Left renal pelvis (tissue), 4 donors: ENCODE data around the gene SRGAP2C. TPM values are rescaled to one million over a fixed set of nuclear protein-coding genes. Genes with fewer than 3 reads are reported as not detected.
"Not testable (repeated sequence)": the region's sequence is repeated elsewhere in the genome, so short reads cannot be mapped to it uniquely, and the experiment has no call there.

ENCODE experiments used
- DNase-seq, 4 donors: peaks; one replicate each; pipeline ENCODE4 v3.0.0-alpha.2; 2013; ENCODE audit warnings: low read depth in 4 of 4, low spot score in 3 of 4
- polyA plus RNA-seq, 4 donors: library from polyadenylated mRNA; unstranded; fragments of 120-200 nt; gene quantifications; one replicate each; pipeline ENCODE4 v1.2.1, GENCODE V29; 2013; ENCODE audit not compliant: insufficient read length in 4 of 4

The SRGAP2C gene
- 10 to 100 TPM; 11.9 to 25.0 (median 18.6) TPM for polyA plus RNA-seq

DNA sequence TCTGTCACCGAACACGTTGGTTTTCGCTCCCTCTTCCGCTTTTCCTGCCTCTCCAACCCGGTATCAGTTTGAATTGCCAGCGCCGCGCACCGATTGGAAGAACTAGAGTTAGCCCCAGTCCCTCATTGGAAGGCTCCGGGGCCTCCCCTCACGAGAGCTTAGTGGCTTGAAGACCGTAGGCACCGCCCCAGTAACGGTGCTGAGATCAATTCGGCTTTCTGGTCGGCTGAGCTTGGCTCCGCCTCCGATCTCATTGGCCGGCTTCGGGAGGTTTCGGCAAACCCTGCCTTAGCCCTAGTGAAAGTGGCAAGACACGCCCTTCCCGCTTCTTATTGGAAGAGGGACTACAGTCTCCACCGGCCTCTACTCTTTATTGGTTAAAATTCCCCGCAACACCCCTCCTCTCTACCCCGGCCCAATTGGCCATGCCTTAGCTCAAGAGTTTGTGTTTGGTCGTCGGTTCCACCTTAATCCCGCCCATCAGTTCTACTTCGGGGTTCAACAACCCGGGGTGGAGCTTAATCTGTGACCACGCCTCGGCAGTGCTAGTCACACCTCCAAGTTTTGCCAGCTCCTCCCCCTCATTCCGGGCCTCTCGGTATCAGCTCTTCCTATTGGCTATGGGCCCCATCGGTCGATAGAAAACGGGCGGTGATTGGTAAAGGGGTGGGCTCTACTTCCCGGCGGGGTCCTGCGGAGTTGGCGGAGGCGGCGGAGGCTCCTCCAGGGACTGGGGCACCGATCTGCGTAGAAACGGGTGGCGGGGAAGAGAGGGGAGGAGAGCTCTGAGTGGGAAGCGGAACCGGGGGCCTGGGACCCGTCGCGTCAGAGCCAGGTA is at the start of gene SRGAP2C, which contains the start of gene FAM72B:
SRGAP2C (plus strand) TSS at position 686 of the 838 bp plus-strand sequence. CDS start 2,472 bp downstream, outside the sequence.
FAM72B (minus strand) TSS at position 51 of the 838 bp plus-strand sequence. CDS start 851 bp downstream, outside the sequence.
- peak; percentile 85 to 95 (median 90) for DNase-seq

DNA sequence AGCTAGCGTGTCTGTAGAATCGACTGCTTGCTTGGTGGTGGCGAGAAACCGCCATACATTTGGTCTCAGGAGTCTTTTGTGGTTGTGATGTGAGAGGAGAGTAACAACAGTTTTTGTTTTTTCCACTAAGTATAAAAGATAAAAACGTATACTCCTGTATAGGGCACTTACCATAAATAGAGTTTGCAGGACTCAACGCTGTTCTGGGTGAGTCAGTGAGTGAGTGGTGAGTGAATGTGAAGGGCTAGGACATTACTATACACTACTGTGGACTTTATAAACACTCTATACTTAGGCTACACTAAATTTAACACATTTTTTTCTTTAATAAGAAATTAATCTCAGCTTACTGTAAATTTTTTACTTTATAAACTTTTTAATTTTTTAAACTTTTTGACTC is 44.4 kb upstream of the SRGAP2C start:
- not testable (repeated sequence) for DNase-seq

DNA sequence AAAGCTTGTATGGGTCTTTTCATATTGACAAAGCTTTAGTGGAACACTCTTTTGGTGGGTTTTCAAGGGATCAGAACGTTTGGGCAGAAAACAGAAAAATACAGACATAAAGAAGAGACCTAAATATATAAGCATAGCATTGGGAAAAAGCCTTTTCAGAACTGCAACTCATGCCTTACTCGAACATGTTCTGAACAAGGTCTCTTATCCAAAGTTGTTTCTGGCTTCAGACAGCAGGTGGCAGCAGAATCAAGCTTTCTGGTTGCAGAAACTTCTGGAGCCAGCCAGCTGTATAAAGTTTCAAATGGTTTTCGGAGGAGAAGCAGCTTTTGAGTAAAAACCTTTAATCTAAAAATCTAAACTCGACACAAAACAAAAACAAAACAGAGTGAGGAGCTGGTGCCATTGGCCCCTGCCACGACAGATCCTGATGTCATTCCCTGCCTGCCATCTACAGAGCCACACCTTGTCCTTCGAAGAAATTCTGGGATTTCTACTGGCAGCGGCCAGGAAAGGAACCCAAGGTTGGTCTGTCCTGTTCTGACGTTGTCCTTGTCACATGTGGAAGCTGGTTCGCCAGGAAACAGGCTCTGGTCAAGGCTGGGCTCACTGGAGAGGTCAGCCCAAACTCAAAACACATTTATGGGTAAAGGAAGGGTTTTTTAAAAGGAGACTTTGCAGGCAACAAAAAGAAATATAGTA is 36.1 kb upstream of the SRGAP2C start:
- DNase-seq, result not testable (repeated sequence)

DNA sequence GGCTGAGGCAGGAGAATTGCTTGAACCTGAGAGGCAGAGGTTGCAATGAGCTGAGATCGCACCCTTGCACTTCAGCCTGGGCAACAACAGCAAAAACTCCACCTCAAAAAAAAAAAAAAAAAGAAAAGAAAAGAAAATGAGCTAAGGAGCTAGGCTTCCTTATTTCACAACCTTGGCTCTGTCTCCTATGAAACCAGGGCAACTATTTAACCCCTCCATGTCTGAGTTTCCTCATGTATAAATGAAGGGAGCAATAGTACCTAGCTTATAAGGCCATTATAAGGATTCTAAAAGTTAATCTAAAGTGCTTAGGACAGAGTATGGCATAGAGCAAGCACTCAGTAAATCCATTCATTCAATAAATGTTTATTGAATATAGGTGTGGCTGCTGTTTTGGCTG is 33.5 kb upstream of the SRGAP2C start:
- DNase-seq, result not testable (repeated sequence)

DNA sequence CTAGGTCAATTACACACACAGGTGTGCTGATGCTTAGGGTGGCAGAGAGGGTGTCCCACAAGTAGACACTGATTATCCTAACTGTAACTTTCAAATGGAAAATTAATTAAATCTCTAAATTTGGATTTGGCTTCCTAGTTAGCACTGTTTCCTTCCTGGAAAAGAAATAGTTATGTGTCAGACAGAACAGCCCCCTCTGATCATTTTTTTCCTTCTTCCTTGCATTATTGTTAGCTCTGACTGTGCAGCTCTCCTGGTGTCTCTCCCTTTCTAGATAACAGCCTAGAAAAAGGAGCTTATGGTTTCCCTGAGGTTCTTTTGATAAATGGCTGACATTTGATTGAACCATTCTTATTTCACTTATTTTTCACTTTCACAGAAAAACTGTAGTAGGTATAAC is 32.0 kb upstream of the SRGAP2C start:
- DNase-seq, result not testable (repeated sequence)

DNA sequence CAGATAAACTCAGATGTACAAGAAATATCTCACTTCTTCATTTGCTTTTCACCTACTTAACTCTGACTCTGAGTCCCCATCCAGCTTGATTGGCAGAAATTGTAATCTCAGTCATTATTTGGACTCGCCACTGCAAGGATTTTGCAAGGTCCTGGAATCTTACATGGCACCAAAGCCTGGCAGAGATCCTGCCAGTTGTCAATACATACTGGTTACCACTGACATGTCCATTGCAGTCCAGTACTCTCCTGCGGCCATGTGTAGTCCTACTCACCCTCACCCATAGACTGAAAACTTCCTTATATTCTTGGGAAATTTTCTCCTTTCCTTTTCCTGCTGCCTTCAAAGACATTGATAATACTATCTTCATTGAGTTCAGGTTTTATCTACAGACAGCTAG is 30.0 kb upstream of the SRGAP2C start:
- not testable (repeated sequence) for DNase-seq

DNA sequence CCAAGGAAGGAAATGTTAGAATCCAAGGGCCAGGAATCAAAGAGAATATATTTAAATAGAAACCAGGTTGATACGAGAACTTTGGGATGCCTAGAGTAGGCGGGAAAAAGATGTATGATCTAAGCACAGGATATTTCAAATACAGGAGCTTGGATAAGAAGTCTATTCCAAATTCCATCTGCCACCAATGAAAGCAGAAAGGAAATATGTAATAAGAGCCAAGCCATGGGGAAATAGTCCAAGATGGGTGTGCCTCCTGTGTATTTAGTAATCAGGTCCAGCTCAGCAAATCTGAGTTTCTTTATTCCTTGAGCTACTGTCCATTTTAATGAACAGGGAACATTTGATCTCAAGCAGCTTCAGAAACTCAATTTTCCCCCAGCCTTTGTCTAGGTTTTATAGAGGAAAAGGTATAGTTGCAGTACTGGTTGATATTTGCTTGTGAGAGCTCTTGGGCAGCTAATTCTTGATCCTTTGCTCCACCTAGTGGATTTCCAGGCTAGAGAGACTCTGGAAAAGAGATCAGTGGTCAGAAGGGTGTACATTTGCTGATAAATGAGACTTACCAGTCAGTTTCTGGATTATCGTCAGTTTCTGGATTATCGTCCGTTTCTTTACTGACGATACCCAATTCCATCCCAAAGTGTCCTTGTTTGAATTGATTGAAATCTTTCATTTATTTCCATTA is 29.0 kb upstream of the SRGAP2C start:
- DNase-seq, result not testable (repeated sequence)

DNA sequence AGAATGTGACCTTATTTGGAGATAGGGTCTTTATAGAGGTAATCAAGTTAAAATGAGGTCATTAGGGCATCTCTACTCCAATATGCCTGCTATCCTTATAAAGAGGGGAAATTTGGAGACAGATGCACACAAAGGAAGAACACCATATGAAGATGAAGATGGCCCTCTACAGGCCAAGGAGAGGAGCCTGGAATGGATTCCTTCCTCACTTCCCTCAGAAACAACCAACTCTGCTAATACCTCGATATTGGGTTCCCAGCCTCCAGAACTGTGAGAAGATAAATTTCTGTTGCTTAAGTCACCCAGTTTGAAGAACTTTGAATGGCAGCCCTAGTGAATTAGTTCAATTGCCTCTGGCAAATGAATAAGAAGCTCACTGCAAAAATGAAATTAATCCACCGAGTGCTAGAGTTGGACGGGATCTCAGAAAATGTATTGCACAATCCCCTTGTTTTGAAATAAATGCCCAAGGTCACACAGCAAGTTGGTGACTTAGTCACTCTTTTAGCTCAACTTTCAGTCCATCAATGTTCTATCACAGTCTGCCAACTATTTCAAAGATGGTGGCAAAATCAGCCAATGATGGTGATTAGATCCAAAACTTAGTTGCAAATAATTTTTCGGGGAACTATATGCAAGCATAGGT is 27.7 kb upstream of the SRGAP2C start:
- DNase-seq, result not testable (repeated sequence)

DNA sequence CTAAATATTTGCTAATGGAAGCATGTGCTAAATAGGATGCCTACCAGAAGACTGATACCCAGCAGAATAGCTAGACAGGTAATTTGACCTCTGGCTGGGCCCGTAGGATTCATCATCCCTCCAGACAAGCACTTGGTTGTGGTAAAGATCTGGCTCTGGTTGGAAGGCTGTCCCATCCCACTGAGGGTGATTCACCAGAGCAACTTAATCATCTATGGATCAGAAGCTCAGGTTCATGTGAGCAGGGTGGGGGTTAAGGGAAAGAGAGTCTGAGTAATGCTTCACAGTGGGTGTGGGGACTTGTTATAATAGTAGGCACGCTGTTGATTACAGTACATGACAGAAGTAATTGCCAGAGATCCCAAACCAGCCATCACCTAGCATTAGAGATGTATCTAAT is 27.2 kb upstream of the SRGAP2C start:
- not testable (repeated sequence) for DNase-seq

DNA sequence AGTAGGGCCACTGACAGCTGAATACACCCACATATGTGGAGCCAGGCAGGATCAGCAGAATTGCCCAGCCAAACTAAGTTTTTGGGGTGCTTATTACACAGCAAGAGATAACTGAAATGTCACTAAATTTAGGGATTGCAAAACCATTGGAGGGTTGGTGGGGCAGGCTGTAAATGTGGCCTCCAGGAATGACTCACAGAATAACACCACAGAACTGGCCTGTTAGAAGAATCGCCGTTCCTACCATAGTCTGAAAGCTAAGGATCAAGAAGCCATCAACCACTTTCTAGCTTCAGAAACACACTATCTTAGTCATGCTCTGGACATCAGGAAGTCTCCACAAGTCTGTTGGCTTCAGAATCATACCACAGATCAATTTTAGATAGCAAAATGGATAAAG is 24.7 kb upstream of the SRGAP2C start:
- not testable (repeated sequence) for DNase-seq

DNA sequence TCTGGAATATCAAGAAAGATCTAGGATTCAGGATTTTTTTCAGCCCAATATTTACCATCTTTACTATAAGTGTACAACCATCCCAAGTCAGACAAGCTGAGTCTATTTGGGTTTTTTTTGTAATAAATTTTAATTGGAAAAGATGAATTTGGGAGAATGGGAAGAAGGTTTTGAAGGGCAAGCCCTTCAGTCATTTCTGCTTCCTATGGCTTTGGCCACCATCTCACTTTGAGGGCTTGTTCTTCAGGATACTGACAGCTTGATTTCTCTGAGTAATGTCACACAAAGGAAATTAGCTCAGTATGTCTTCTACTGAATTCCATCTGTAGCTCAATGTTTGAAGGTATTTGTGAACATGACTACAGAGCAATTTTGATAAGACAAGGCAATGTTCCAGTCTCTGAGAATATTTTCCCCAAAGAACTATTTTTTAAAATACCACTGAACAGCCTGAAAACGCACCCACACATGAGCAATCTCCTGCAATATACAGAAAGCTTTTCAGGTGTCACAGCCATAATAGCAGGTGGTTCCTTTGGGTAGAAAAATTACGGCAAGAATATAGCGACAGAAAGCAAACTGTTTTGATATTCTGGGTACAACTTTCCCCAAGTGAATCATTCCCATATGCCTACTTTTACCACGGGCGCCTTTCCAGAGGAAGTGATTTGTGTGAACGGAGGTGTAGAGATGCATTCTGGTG is 23.4 kb upstream of the SRGAP2C start:
- DNase-seq, result not testable (repeated sequence)

DNA sequence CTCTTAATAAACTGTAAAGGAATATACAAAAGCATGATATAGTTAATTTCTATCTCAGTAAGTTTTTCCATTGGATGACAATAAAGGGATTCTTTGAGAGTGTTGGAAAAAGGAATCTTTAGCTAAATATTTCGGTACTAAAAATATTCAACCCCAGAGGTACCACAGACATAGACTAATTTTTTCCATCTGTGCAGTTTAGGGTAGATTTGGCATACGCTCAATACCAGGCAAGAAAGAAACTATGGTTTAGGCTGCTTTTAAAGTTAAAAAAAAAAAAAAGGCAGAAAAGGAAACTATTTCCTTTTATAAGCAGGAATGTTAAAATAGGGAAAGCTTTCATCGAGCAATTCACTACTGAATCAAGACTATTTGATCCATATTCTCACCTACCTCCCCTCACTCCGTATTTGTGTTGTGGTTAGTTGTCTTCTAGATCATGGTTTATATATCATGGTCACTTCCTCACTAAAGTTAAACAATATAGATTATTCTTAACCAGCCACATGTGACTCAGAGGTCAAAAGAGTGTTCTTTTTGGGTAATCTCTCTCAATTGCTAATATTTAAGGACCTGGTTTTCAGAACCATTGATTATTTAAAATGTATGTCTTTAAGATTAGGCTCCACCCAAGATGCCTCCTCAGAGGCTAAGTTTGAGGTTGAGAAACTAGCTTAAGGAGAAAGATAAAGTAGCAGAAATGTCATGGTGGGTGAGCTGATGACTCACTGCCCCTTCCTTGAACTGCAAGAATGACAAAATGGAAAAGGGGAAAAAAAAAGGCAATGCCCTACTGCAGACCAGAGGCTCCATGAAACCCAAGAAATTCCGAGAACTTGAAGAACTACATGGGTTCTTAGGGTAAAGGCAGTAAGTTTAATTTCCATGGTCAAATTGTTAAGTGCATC is 20.7 kb upstream of the SRGAP2C start:
- not testable (repeated sequence) for DNase-seq

DNA sequence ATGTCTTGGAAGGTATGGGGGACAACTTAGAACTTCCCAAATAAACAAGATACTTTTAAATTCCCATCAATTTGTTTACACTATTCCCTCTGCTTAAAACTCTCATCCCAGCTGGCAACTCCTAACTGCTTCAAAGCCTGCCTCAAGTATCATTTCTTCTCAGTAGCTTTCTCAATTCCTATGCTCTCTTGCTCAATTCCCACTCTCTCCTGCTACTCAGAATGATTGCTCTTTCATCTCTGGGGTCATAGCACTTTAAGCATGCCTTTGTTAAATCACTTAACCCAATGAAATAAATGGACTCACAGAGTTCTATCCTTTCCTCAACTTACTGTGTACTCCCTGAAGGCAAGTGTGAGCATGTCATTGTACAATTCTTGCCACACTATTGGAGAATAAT is 19.5 kb upstream of the SRGAP2C start:
- not testable (repeated sequence) for DNase-seq

DNA sequence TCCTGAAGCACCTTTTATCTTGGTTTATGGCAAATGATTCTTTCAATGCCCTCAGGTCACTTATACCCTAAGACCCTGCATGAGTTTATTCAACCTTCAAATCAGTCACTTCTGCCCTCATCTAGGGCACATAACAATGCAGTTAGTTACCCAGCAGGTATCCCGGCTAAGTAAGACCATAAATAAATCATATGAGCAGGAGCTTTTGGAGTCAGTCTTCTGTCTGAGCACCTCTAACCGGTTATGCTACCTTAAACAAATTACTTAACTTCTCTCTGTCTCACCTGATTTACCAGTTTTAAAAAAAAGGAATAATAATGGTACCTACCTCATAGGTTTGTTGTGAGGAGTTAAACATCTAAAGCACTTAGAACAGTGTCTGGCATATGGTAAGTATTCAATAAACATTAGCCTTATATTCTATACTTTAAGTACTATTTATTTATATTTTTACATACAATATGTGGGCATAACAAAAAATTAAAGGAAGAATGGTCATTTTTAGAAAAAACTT is 17.5 kb upstream of the SRGAP2C start:
- DNase-seq, result not testable (repeated sequence)

DNA sequence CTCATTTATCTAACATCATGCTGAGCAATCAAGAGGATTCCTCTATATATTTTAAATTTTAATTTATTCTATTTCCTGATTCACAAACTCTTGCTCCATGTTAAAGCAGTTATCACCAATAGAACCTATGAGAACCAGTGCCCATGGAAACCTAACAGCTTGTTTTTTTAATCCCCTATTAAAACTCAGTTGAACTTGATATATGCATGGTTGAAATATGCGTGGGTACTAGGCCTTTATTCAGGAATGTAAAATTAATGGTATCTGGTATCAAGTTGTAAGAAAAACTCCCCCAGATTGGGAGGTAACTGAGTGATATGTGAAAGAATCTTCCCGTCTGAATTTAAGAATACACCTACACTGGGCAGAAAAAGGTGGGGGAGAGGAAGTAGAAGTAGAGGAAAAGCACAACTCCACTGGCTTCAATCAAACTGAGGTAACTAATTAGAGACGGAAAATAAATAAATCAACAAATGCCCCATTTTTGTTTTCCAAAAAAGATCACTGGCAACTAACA is 16.6 kb upstream of the SRGAP2C start:
- DNase-seq, result not testable (repeated sequence)

DNA sequence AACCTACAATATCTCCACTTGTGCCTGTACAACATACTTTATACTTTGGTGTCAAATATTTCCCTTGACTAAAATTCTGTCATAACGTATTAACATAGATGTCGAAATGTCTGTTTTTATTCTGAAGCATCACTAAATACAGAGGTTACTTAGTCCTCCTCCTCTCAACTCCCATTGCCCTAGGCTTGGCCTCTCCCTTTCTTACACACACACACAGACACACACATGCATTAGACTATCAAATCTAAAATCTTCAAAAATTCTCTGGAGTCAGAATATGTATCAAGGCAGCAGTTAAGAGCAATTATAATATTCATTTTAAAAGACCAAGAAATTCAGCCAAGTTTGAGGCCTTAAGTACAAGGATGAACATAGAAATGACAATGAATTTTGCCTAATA is 8.1 kb upstream of the SRGAP2C start:
- DNase-seq, result not testable (repeated sequence)

DNA sequence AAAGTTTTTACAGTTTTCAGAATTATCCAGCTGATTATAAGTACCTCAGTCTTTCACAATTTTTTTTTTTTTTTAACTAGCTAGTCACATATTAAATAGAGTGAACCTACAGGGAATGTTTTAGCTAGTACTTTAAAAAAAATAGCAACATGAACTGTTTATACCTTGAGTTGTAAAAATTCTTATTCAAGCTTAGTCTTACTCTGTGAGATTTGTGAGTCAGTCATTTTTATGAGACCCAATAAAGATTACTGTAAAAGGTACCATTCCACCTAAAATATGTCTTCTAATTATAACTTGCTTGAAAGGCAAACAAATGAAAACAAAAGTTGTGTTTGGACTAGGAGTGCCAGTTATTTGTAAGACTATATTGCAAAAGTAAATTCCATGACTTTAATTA is 6.6 kb upstream of the SRGAP2C start:
- not testable (repeated sequence) for DNase-seq

DNA sequence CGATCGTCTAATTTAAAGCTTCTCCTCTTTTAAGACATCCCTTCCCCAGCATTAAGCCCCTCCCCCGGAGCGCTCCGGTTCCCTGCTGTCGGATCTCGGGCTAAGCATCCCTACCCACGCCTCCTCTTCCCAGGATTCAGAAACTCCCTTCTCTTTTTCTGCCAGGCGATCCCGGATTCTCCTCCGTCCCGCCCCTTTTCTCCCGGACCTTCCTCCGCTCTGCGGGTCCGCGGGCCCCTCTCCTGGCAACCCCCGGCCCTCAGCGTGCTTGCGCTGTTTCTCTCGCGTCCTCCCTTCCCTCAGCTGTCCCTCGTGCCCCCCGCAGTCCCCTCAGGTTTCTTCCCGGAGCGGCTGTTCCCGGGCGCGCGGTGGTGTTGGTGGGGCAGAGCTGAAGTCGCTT is 908 bp upstream of the SRGAP2C start:
- DNase-seq, result not testable (repeated sequence)
